Activated gamma-delta T cell treated with Interleukin-2 at 50 U/mL for 16 hours (primary cell): ENCODE data around the gene HSD17B4.
"Not testable (repeated sequence)": the region's sequence is repeated elsewhere in the genome, so short reads cannot be mapped to it uniquely, and the experiment has no call there.

Source experiments
- DNase-seq: peaks from one replicate; pipeline ENCODE4 v3.0.0-alpha.2; 2020

The HSD17B4 gene

GRCh38 chr5:119452373-119453039 is at the start of gene HSD17B4:
Gene HSD17B4, plus strand, starts transcription at chr5:119452497. Its CDS starts 79 bp downstream, at chr5:119452576.
- peak; percentile 69 for DNase-seq

GRCh38 chr5:119402555-119402954 is 49.7 kb upstream of the HSD17B4 start:
- no peak for DNase-seq

GRCh38 chr5:119404033-119404432 is 48.3 kb upstream of the HSD17B4 start:
- DNase-seq = no peak

- no peak for DNase-seq
These were observed 46.9 kb upstream of the HSD17B4 start for GRCh38 chr5:119405419-119405818.

GRCh38 chr5:119406551-119407110 is 45.7 kb upstream of the HSD17B4 start:
- DNase-seq = no peak

GRCh38 chr5:119409235-119409815 is 43.0 kb upstream of the HSD17B4 start:
- DNase-seq = no peak

- no peak for DNase-seq
These were observed 41.7 kb upstream of the HSD17B4 start for GRCh38 chr5:119410448-119411159.

GRCh38 chr5:119411361-119412278 is 40.7 kb upstream of the HSD17B4 start:
- peak; percentile 61 for DNase-seq

- no peak for DNase-seq
These were observed 39.7 kb upstream of the HSD17B4 start for GRCh38 chr5:119412279-119413227.

GRCh38 chr5:119414124-119414734 is 38.1 kb upstream of the HSD17B4 start:
- DNase-seq = not testable (repeated sequence)

GRCh38 chr5:119417891-119418605 is 34.2 kb upstream of the HSD17B4 start:
- DNase-seq = no peak

GRCh38 chr5:119418606-119419100 is 33.6 kb upstream of the HSD17B4 start:
- DNase-seq = no peak

GRCh38 chr5:119420169-119420568 is 32.1 kb upstream of the HSD17B4 start:
- DNase-seq = no peak

- DNase-seq = no peak
These were observed 26.2 kb upstream of the HSD17B4 start for GRCh38 chr5:119426057-119426456.

GRCh38 chr5:119427060-119427459 is 25.2 kb upstream of the HSD17B4 start:
- no peak for DNase-seq

- DNase-seq = not testable (repeated sequence)
These were observed 24.7 kb upstream of the HSD17B4 start for GRCh38 chr5:119427596-119427995.

- not testable (repeated sequence) for DNase-seq
These were observed 24.1 kb upstream of the HSD17B4 start for GRCh38 chr5:119428166-119428565.

GRCh38 chr5:119428574-119428973 is 23.7 kb upstream of the HSD17B4 start:
- not testable (repeated sequence) for DNase-seq

- not testable (repeated sequence) for DNase-seq
These were observed 19.5 kb upstream of the HSD17B4 start for GRCh38 chr5:119432674-119433237.
